ENCODE data around the gene MAP2. TPM values are rescaled to one million over a fixed set of nuclear protein-coding genes. Genes with fewer than 3 reads are reported as not detected.

MAP2 gene
- total and polyA plus RNA-seq, 2 donors (not counting 3 experiments of a cell fraction or from before 2014, with no cell fraction given), result 19.4 to 46.1 TPM

DNA sequence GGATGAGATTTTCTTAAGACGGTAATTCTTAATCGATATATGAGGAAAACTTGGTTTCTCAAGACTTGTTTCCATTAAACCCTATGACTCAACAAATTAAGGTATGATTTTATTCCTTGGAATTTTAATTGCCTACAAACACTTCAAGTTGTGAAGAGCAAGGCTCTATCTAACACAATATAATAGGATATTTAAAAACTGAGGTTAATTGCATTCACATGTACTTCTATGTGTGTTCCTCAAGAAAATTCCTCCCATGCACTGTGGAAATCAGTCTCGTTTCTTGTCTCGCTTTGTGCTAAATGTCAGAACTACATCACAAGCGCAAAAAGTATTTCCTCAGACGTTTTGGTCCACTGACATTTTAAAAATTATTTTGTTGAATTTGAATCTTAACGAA lies 238.2 kb downstream of the MAP2 start:
- CTCF ChIA-PET, result no interaction called here

DNA sequence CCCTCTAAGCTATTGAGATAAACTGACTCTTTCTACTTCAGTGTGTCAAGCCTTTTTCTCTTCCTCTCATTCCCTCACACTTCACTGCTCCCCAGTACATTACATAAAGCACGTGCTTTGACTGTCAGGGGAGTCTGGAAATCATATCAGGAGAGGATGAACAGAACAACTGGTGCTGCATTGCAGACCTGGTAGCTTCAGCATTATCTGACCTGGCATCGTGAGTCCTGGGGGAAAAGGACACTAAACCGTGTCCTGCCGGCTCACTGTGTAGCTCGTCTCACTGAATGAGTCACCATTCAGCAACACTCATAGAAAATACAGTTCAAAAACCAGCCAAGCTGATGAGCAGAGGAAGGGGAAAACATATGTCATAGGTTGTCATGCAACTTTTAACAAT lies 239.3 kb downstream of the MAP2 start:
- Histone ChIP-seq H3K4me2 (ENCODE audit: insufficient read depth, low read length) (peak overlapping the region; percentile 52), H3K9ac (replicated peaks; ENCODE audit: extremely low read depth, insufficient read depth, low read length) (no peak overlapping the region), H3K79me2 (ENCODE audit: control insufficient read depth, insufficient read depth, low read length) (no peaks in the 10 kb centered on the region), H3K4me3 (replicated peaks in 1 of 3; ENCODE audit: insufficient read depth in 1 of 3, low read depth in 1 of 3, low read length in 3 of 3) (no peak overlapping the region), H3K36me3 (ENCODE audit: control insufficient read depth in 2 of 2, extremely low read depth in 1 of 2, insufficient read depth in 2 of 2, low read length in 2 of 2) (no peaks in the 10 kb centered on the region), H3K27ac (ENCODE audit: insufficient read depth, low read depth, low read length) (no peak overlapping the region), H3K9me1 (replicated peaks; ENCODE audit: control insufficient read depth, extremely low read depth, insufficient read depth, low read length) (no peaks in the 10 kb centered on the region), H3K9me3 (replicated peaks; ENCODE audit: control insufficient read depth, insufficient read depth, low read length) (no peaks in the 10 kb centered on the region), H2AFZ (ENCODE audit: low read depth, low read length) (peak overlapping the region; percentile 55), H4K20me1 (replicated peaks; ENCODE audit: control insufficient read depth, extremely low read depth, insufficient read depth, low read length) (no peaks in the 10 kb centered on the region), H3K4me1 (ENCODE audit: control insufficient read depth, extremely low read depth, insufficient read depth, low read length) (peaks cover 6% of the 10 kb centered on the region), H3K27me3 (ENCODE audit: control insufficient read depth in 2 of 2, insufficient read depth in 2 of 2, low read length in 2 of 2) (no peaks in the 10 kb centered on the region)
- DNase-seq (ENCODE audit: low read depth, low spot score) (peak; percentile 47), FAIRE-seq (peak; percentile 73)
- intact Hi-C loops (cut with micrococcal nuclease) (no loop called here), dilution Hi-C loops (cut with MboI; ENCODE audit: extremely low pct_ligation_motif_present, low sequenced_read_pairs) (no loop called here)
- ChIA-PET POLR2A (no interaction called here), CTCF (interaction anchor here (1.0 kb wide), 1 partner anchor 11 kb away, joined by 3 read pairs; no protein-coding TSS in a partner anchor)
- BruUV-seq (replicated peaks), result no TSS peak
- TF ChIP-seq GATA2 (IDR thresholded peaks at IDR 0.05; ENCODE audit: insufficient read depth, insufficient read length, low read depth, low read length) (peak; percentile 28), MAX (IDR thresholded peaks at IDR 0.05; ENCODE audit: insufficient read depth, insufficient read length) (no peak), POLR2AphosphoS5 (IDR thresholded peaks at IDR 0.05; ENCODE audit: insufficient read depth, low read depth, low read length) (no peak), MYC (IDR thresholded peaks at IDR 0.05; ENCODE audit: low read depth, low read length) (no peak), FOS (IDR thresholded peaks at IDR 0.05; ENCODE audit: borderline replicate concordance, insufficient read depth, low read length) (peak; percentile 70), EZH2 (IDR thresholded peaks at IDR 0.05; ENCODE audit: borderline replicate concordance, low read depth, low read length, severe bottlenecking) (no peak), POLR2A (IDR thresholded peaks at IDR 0.05; ENCODE audit: low read depth, low read length) (no peak), CTCF (IDR thresholded peaks at IDR 0.05; ENCODE audit: extremely low read depth in 1 of 2, insufficient read depth in 1 of 2, low read depth in 1 of 2, low read length in 2 of 2) (no peak), JUN (IDR thresholded peaks at IDR 0.05; ENCODE audit: borderline replicate concordance, insufficient read depth, insufficient read length, low read depth) (peak; percentile 58)

More for the DNA sequence above, 238.2 kb downstream of the MAP2 start:
- POLR2A ChIA-PET, result no interaction called here
- no peak for FAIRE-seq
- peaks cover 6% of the 10 kb centered on the region for H3K4me1 ChIP-seq (ENCODE audit: control insufficient read depth, extremely low read depth, insufficient read depth, low read length)
- H4K20me1 ChIP-seq (replicated peaks; ENCODE audit: control insufficient read depth, extremely low read depth, insufficient read depth, low read length), result no peaks in the 10 kb centered on the region
- BruUV-seq (replicated peaks), result no TSS peak
- no peak overlapping the region for H3K9ac ChIP-seq (replicated peaks; ENCODE audit: extremely low read depth, insufficient read depth, low read length)
- no peak for TF ChIP-seq FOS (IDR thresholded peaks at IDR 0.05; ENCODE audit: borderline replicate concordance, insufficient read depth, low read length)
- no peaks in the 10 kb centered on the region for H3K9me3 ChIP-seq (replicated peaks; ENCODE audit: control insufficient read depth, insufficient read depth, low read length)
- intact Hi-C loops (cut with micrococcal nuclease), result no loop called here
- H3K4me3 ChIP-seq (replicated peaks in 1 of 3; ENCODE audit: insufficient read depth in 1 of 3, low read depth in 1 of 3, low read length in 3 of 3), result no peak overlapping the region
- no peak overlapping the region for H3K4me2 ChIP-seq (ENCODE audit: insufficient read depth, low read length)
- no peak overlapping the region for H3K27ac ChIP-seq (ENCODE audit: insufficient read depth, low read depth, low read length)
- dilution Hi-C loops (cut with MboI; ENCODE audit: extremely low pct_ligation_motif_present, low sequenced_read_pairs), result no loop called here
- H2AFZ ChIP-seq (ENCODE audit: low read depth, low read length), result no peak overlapping the region
- no peak for DNase-seq (ENCODE audit: low read depth, low spot score)
- H3K79me2 ChIP-seq (ENCODE audit: control insufficient read depth, insufficient read depth, low read length), result no peaks in the 10 kb centered on the region
- H3K36me3 ChIP-seq (ENCODE audit: control insufficient read depth in 2 of 2, extremely low read depth in 1 of 2, insufficient read depth in 2 of 2, low read length in 2 of 2), result no peaks in the 10 kb centered on the region
- H3K27me3 ChIP-seq (ENCODE audit: control insufficient read depth in 2 of 2, insufficient read depth in 2 of 2, low read length in 2 of 2), result no peaks in the 10 kb centered on the region
- no peaks in the 10 kb centered on the region for H3K9me1 ChIP-seq (replicated peaks; ENCODE audit: control insufficient read depth, extremely low read depth, insufficient read depth, low read length)

Measured in endothelial cell of umbilical vein (primary cell).